ENCODE measurements around the gene WDR72.
"Not testable (repeated sequence)": the region's sequence is repeated elsewhere in the genome, so short reads cannot be mapped to it uniquely, and the experiment has no call there.

WDR72 gene

DNA sequence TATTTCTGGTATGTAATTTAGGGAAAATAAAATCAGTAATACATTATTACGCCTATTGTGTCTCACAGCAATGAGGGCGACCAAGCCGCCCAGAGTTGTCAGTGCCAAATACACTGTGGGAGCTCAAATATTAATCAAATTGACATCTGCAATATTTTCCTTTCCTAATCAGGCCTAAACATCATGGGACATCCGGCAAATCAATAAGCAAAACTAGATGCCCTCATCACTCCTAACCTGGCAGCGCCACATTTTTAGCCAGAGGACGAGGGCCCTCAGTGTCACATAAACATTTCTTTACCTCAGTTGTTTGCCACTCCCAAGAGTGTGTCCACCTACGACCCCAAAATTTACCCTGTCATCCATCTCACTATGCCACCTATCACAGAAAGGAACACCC is 64.1 kb downstream of the WDR72 start:
- no peak for DNase-seq (ENCODE audit: low read depth)

DNA sequence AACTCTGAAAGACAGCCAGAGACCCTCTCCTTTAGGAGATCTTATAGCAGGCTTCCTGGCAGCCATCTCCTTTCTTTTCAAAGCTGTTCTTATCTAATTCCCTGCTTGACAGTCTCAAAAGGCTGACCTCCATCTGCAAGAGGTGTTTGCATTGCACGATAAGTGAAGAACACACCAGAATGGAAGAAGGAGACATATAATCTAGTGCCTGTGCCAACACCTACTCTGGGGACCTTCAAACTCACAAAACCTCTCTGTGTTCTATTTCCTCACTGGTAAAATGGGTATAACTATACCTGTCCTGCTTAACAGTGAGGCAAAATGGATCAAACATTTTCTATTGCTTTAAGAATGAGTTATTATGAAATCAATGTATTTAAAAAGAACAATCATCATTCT is 65.0 kb downstream of the WDR72 start:
- no peak for DNase-seq (ENCODE audit: low read depth)

DNA sequence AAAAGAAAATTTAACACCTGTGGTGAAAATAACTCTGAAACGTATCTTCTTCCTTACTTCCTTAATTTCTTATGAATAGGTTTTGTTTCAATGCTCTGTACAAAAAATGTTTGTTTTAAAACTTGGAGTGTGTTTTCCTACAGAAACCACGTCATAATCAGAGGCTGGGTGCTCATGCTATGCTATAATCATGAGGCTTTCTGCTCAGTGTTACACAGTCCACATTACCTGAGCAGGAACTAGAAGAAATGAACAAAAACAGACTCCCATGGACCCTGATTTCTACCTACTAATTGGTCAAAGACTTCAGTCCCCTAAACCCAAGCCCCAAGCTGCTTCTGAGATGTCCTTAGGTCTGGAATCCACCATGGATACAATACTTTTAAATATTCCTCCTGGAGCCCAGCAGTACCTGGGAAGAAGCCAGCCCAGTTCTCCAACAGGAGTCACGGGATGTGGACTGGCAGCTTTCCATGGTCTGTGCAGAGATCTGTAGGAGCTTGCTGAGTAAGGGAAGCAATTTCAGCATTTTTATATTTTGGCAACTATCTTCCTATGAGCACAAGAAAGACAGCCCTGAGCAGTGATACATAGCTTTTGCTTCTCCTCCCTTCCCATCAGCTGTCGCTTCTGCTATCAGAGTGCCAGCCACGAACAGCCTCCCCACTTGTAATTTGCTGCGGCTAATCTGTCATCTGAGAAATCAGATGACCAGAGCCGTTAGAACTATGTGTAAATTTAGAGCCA is 65.6 kb downstream of the WDR72 start:
- no peak for DNase-seq (ENCODE audit: low read depth)

DNA sequence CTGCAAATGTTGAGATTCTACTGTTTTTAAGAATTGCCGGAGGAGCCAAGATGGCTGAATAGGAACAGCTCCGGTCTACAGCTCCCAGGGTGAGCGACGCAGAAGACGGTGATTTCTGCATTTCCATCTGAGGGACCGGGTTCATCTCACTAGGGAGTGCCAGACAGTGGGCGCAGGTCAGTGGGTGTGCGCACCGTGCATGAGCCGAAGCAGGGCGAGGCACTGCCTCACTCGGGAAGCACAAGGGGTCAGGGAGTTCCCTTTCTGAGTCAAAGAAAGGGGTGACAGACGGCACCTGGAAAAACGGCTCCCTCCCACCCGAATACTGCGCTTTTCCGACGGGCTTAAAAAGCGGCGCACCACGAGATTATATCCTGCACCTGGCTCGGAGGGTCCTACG is 75.3 kb downstream of the WDR72 start:
- DNase-seq (ENCODE audit: low read depth), result not testable (repeated sequence)

DNA sequence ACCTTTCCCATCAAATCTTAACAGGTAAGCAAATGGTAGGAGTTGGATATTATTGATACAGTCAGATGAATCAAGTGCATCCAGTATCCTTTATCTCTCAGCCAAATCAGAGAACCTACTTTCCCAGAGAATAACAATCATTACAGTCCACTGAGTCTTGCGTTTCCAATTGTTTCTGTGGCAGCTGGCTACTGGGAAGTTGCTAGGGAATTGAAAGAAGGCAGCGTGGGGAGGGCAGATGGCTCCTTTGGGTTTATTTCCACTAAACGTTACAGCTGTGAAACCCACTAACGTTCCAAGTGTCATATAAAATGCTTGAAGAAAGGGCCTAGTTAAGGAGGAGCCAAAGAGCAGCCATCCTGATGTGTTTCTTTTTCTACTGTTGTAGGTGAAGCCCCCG is 78.4 kb downstream of the WDR72 start:
- no peak for DNase-seq (ENCODE audit: low read depth)

DNA sequence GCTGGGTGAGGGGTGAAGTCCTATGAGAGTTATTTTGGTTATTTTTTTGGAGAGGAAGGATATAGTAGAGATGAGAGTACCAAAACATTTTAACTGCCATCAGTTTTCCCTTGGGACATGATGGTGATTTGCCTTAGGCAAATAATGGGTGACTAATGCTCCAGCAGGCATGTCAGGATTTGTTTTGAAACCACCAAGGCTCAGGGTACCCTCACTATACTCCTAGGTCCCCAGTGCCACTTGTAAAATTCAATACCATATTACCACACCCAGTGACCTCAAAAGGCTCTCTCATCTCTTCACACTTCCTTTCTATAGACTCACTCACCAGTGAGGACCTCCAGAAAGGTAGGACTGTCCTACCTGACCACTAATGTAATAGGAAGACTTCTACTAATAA is 83.6 kb downstream of the WDR72 start:
- DNase-seq (ENCODE audit: low read depth), result no peak

DNA sequence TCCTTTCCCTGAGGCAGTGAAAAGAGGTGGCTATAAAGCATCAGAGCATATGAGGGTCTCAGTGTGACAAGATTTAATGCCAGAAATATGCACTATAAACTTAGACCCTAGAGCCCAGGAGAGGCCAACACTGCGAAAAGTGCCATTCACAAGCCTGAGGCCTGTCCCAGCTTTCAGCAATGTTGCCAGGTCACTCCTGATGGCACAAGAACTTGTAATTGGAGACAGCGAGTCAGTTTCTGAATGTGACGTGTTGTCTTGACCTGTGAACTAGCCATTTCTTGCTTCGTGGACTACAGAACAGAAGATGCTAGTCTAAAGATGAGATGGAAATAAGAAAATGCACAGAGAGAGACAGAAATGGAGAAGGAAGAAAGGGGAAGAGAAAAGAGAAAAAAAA is 87.9 kb downstream of the WDR72 start:
- no peak for DNase-seq (ENCODE audit: low read depth)

DNA sequence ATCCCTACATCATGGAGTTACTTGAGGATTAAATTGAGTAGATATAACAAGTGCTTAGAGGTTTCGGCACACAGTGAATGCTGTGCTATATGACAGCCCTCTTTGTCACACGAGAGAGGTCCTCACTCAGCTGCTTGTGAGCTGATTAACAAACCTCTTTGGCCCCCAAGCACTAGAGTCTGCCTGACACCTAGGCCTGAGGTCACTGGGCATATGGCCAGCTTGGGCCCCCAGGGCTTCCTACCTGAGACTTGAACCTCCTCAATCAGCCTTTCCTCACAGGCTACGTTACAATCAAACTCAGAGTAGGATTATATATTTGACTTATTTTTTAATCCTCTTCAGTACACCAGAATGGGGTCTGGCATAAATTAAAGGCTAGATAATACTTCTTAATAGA is 88.8 kb downstream of the WDR72 start:
- DNase-seq (ENCODE audit: low read depth), result no peak

DNA sequence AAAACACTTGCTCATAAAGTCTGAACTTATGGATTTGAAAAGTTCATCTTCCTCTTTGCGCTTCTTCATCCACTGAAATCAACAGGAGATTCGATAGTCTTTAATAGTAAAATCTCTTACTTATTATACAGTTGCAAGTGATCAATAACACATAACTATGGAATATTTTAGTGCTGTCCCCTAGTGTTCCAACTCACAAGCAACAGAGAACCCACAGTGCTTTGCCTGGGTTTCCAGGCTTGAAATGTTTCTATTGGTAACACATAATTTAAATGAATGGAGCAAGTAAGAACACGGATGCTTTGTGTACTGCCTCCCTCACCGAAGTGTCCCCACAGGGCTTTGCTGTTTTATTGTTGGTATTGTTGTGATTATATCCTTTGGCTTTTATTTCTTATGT is 93.5 kb downstream of the WDR72 start:
- DNase-seq (ENCODE audit: low read depth), result no peak

DNA sequence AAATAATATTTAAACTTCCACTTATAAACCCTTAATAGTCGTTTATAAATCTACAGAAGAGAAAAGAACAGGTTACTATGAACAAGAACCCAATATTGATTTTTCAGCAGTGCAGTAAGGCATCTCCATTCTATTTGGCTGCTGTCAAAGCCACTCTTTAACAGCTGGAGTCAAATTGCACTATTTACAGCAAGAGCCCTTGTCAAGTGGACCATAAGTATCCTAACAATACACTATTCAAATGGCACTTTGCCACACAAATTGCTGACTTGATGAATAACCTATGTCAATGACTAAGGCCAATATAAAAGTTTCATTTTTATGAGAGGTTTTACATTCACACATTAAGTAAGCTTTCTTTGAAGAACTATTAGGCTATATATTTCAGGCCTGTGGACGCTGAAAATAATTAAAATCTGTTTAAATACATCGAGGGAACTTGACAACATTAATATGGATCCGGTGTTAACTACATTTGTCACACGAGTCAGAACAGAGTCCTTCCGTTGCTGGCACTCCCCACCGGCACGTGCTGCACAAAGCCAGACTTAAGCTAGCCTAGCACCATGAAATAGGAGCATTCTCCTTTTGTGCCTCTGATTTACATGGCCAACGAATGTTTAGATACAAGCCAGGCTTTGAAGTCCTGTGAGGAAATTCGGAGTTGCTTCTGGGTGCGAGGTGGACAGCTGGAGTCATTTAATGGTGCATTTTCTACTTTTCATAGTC is 100.5 kb downstream of the WDR72 start:
- DNase-seq (ENCODE audit: low read depth), result no peak

DNA sequence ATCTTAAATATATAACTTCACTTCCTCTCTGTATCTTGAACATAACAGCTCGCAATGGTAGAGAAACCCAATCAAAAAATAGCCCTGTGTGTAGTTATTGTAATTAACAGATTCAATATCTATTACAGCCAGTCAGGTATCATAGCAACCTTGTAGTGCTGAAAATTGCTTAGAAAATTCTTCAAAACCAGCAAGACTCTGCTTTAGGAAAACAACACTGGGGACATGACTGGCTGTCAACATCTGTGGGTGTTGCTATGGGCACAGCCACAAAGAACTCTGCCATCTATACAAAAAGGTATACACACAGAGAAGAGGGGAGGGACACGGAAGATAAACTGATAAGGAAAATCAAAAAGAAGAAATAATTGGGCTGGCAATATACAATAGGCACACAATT is 101.2 kb downstream of the WDR72 start:
- DNase-seq (ENCODE audit: low read depth), result no peak

DNA sequence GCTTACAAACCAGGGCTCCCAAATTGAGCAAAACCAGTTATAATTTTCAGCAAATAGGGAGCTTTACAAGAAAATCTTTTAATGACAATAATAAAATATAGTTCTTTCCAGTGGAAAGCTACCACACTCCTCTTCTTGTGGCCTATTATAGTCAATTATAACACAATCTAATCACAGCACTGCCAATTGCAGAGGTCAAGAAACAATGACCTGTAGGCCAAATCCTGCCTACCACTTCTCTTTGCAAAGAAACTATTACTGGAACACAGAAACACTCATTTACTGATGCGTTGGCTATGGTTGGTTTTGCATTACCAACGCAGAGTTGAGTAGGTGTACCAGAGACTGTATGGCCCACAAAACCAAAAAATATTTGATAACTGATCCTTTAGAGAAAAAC is 110.5 kb downstream of the WDR72 start:
- DNase-seq (ENCODE audit: low read depth), result no peak

DNA sequence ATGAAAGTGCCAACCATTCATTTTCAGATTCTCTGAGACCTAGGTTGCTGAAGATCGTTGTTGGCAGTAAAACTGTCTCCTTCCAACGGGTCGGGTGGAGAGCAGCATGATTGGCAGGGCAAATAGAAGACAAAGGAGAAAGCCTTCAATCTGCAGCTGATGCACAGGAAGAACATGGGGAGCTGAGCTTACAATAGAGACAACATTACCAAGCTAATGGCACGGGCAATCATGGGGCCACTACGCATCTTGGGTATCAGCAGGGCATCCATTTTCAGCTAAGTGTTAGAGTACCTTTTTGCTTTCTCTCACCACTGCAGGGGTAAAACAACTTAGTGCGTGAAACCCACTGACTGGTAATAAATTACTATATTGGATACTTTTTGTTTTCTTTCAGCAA is 114.8 kb downstream of the WDR72 start:
- no peak for DNase-seq (ENCODE audit: low read depth)

DNA sequence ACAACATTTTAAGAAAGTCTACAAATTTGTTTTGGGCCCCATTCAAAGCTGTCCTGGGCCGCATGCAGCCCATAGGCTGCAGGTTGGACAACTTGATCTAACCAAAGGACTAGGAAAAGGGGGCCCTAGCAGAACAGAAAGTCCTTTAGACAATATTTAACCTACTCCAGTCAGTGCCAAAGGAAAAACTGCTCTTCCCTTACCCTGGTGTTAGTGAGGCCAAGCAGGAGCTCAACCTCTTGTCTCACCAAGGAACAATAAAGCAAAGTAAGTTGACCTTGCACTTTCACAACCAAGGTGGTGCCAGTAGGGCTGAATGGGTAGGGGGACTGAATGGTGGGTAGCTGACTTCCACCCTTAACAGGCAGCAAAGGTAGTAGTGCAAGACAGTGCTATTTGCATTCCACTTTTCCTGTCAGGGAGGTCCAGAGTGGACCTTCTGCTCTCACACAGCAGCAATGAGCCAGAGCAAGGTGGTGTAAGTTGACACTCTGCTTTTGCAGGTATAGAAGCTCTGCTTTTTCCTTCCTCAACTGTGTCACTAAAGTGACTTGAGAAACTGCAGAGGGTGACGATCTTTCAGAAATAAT is 124.9 kb downstream of the WDR72 start:
- no peak for DNase-seq (ENCODE audit: low read depth)

DNA sequence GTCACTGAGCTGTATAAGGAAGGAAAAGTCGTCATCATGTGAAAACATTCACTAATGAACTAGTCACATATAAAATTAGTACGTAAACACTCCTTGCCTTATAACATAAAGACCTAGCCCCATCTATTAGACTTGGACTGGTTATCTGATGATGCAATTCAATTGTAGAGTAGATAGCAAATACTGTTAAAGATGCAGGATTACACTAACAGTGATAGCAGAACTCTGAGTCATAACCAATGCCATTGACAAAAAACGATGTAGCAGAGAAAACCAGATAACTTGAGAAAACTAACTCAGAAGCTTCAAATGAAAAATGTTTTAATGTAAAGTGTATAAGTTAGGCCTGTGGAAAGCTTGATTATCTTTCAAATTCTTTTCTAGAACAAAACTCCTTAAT is 132.2 kb downstream of the WDR72 start:
- no peak for DNase-seq (ENCODE audit: low read depth)

DNA sequence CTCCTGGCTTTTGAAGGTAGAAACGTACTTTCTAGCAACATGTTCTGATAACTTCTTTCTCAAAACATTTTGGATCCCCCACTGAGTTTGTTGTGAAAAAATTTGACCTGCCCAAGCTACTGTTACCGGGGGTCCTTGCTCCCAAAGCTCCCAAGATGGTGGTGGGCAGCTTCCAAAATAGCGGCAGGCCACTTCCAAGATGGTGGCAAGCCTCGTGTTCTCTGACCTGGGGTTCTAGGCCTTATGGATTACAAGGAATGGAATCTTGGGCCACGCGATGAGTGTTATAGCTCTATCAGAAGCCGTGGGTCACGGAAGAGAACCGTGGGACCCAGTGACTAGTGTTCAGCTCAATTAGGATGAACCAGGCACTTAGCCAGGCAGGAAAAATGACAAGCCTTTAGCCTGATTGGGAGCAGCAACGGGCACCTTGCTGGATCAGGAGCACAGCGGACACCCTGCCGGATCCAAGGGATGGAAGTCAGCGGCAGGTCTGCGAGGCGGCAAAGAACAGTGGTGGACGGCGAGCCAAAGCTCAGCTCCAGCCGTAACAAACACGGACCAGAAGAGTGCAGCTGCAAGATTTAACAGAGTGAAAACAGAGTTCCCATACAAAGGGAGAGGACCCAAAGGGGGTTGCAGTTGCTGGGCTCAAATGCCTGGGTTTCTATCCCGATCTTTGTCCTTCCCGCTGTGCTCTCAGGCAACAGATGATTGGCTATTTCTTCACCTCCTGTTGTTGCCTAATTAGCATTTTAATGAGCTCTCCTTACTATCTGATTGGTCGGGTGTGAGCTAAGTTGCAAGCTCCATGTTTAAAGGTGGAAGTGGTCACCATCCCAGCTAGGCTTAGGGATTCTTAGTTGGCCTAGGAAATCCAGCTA is 133.3 kb downstream of the WDR72 start:
- DNase-seq (ENCODE audit: low read depth), result no peak

DNA sequence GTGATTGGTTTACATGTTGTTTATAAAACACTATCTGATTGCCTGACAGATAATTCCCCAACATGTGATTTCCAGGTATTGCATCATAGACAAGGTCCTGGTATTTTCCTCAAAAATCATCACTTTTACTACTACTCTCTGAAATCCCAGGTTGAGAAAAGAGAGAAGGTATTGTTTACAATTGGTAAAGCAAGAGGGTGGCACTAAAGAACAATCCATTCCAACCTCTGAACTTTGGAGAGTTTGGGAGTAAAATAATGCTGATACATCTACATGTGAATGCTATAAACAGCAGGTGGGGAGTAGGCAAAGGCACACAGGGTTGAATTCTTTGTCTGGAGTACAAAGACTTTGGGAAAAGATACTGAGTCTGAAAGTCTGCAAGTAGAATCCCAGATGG is 134.2 kb downstream of the WDR72 start:
- DNase-seq (ENCODE audit: low read depth), result no peak

DNA sequence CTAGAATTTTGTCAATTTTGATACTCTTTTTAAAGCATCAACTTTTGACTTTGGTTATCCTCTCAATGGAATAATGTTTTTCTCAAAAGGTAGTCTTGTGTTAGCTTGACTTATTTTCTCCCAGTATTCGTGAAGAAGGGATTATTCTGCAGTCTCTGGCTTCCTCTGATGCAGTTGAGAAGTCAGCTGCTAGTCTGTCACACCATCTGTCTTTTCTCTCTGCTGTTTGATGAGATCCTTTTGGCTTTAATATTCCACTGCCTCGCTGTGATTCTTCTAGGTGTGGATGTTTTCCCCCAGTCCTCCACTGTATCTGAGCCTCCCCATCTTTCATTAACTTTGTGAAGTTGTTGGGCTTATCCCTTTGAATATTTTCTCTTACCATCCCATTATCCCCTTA is 141.0 kb downstream of the WDR72 start:
- no peak for DNase-seq (ENCODE audit: low read depth)

DNA sequence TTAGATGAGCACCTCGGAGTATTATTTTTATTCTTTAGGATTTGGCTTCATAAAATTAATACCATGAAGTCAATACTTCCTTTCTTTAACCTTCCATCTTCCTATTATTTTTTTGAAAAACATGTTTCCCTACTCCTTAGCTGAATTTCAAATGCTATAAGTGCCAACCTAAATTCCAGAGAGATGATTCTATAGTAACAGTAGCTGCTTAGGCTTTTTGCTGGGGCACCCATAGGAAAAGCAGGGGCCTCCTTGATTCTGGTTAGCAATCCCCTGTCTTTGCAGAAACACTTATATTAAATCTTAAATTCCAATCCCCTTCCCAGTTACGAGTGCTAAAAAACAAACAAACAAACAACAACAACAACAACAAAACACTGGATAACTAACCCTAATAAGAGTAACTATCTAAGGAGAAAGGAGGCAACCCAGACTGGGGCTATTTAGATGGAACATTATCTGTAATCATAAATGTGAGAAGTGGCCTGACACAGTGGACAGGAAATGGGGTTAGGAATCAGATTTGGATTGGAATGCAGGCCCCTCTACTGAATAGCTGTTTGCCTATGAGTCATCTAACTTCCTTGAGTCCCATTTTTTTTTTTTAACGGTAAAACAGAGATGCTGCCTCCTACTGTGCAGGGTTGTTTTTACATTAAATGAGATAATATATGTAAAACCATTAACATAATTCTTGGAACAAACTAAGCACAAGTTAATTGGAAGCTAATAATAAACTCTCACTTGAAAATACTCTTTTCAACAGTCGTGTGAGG is 148.1 kb downstream of the WDR72 start:
- DNase-seq (ENCODE audit: low read depth), result no peak

DNA sequence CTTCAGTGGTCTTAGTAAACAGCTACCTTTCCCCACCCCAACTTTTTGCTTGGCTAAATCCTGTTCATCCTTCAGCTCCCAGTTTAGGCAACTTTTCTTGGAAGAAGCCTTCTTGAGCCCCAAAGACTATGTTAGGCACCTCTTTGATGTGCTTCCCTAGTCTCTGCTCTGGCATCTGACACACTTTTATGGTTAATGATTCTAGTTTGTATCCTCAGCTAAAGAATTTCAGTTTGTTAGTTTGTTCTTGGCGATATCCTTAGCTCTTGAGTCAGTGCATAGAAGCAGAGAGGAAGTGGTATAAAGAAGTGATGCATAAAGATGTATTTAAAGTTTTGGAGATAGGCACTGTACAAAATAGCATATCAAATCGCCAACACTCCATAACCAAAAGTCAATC is 168.4 kb downstream of the WDR72 start:
- no peak for DNase-seq (ENCODE audit: low read depth)

DNA sequence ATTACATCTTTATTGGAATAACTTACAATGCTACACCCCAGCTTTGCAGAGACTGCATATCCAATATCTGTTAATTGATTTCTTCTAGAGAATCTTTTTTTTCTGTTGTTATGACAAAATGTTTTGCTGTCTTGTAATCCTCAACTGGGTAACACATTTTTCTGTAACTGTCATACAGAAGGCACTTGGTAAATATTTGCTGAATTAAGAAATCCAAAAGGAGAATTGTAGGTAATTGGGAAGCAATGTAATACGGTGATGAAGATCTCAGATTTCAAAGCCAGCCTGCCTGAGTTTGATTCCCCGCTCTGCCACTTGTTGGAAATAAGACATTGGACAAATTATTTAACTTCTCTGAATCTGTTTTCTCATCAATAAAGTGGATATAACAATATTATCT is 169.1 kb downstream of the WDR72 start:
- no peak for DNase-seq (ENCODE audit: low read depth)
